Mesenchymal stem cell (in vitro differentiated cells and primary cell): ENCODE measurements around the gene CAMK2A.

Experiments used
- DNase-seq: peaks from one replicate; pipeline ENCODE4 v3.0.0-alpha.2; 2013
- H2AFZ ChIP-seq: one replicate; pipeline ENCODE4 v1.6.1; 2013; ENCODE audit warnings: low read depth, mild to moderate bottlenecking, control low read depth, inconsistent platforms, low read length, moderate library complexity
- H2AK5ac ChIP-seq: 2 replicates; pipeline ENCODE4 v1.6.1; 2013; ENCODE audit warnings: low read length, moderate library complexity, mild to moderate bottlenecking, inconsistent platforms; ENCODE audit not compliant: severe bottlenecking
- H2BK120ac ChIP-seq: one replicate; pipeline ENCODE4 v1.6.1; 2013; ENCODE audit warnings: low read depth, mild to moderate bottlenecking, inconsistent platforms, low read length, moderate library complexity
- H2BK12ac ChIP-seq, 2 experiments: one replicate each; pipeline ENCODE4 v1.6.1; 2013; ENCODE audit warnings: inconsistent platforms in 2 of 2, low read length in 2 of 2, mild to moderate bottlenecking in 2 of 2, moderate library complexity in 2 of 2, control low read depth in 1 of 2
- H2BK15ac ChIP-seq: one replicate; pipeline ENCODE4 v1.6.1; 2013; ENCODE audit warnings: mild to moderate bottlenecking, low read depth, inconsistent platforms; ENCODE audit not compliant: poor library complexity, severe bottlenecking
- H2BK5ac ChIP-seq: 2 replicates; pipeline ENCODE4 v1.6.1; 2013; ENCODE audit warnings: low read depth, mild to moderate bottlenecking, low read length, control low read depth, inconsistent platforms; ENCODE audit not compliant: poor library complexity, severe bottlenecking
- H3K14ac ChIP-seq, 2 experiments: one replicate each; pipeline ENCODE4 v1.6.1; 2013; ENCODE audit warnings: inconsistent platforms in 2 of 2, low read length in 2 of 2, control low read depth in 1 of 2, mild to moderate bottlenecking in 1 of 2, moderate library complexity in 1 of 2
- H3K18ac ChIP-seq, 2 experiments: one replicate each; pipeline ENCODE4 v1.6.1; 2013; ENCODE audit warnings: inconsistent platforms in 2 of 2, low read length in 2 of 2, control low read depth in 1 of 2, low read depth in 1 of 2, mild to moderate bottlenecking in 1 of 2
- H3K23ac ChIP-seq, 2 experiments: one replicate each; pipeline ENCODE4 v1.6.1; 2013; ENCODE audit warnings: inconsistent platforms in 2 of 2, low read length in 2 of 2, mild to moderate bottlenecking in 2 of 2, moderate library complexity in 2 of 2, control low read depth in 1 of 2
- H3K27ac ChIP-seq: 2 replicates; pipeline ENCODE4 v1.5.1; 2013; ENCODE audit warnings: mild to moderate bottlenecking, moderate library complexity, low read length, control low read depth, inconsistent platforms; ENCODE audit not compliant: poor library complexity, severe bottlenecking
- H3K27me3 ChIP-seq, 2 experiments: 2 replicates each; pipeline versions ENCODE4 v1.6.1 to v1.7.0; 2013; ENCODE audit warnings: low read length in 2 of 2, mild to moderate bottlenecking in 2 of 2, moderate library complexity in 2 of 2, control low read depth in 1 of 2, inconsistent platforms in 1 of 2; ENCODE audit not compliant: control insufficient read depth in 1 of 2, insufficient read depth in 1 of 2
- H3K36me3 ChIP-seq, 2 experiments: 2 replicates each; pipeline versions ENCODE4 v1.6.1 to v1.7.0; 2013; ENCODE audit warnings: low read length in 2 of 2, control low read depth in 1 of 2, inconsistent platforms in 1 of 2, low read depth in 1 of 2, mild to moderate bottlenecking in 1 of 2; ENCODE audit not compliant: insufficient read depth in 2 of 2, control insufficient read depth in 1 of 2
- H3K4ac ChIP-seq, 2 experiments: one replicate each; pipeline ENCODE4 v1.6.1; 2013; ENCODE audit warnings: inconsistent platforms in 2 of 2, low read length in 2 of 2, mild to moderate bottlenecking in 2 of 2, moderate library complexity in 2 of 2, control low read depth in 1 of 2, low read depth in 1 of 2
- H3K4me1 ChIP-seq: 2 replicates; pipeline ENCODE4 v1.6.1; 2013; ENCODE audit warnings: low read depth, low read length, control low read depth; ENCODE audit not compliant: control insufficient read depth, insufficient read depth
- H3K4me2 ChIP-seq: 2 replicates; pipeline ENCODE4 v1.6.1; 2013; ENCODE audit warnings: low read length, mild to moderate bottlenecking, inconsistent platforms; ENCODE audit not compliant: poor library complexity, severe bottlenecking
- H3K4me3 ChIP-seq, 2 experiments: 2 replicates each; pipeline versions ENCODE4 v1.5.1 to v1.7.0; 2013; ENCODE audit warnings: low read length in 2 of 2, mild to moderate bottlenecking in 2 of 2, control low read depth in 1 of 2, low read depth in 1 of 2; ENCODE audit not compliant: insufficient read depth in 1 of 2
- H3K79me1 ChIP-seq: replicated peaks from 2 replicates; pipeline ENCODE4 v1.6.1; 2013; ENCODE audit warnings: mild to moderate bottlenecking, control low read depth, low read length, inconsistent platforms; ENCODE audit not compliant: poor library complexity, severe bottlenecking
- H3K9ac ChIP-seq: 2 replicates; pipeline ENCODE4 v1.7.0; 2013; ENCODE audit warnings: mild to moderate bottlenecking, low read length, moderate library complexity
- H3K9me3 ChIP-seq: 2 replicates; pipeline ENCODE4 v1.7.0; 2013; ENCODE audit warnings: mild to moderate bottlenecking, low read length; ENCODE audit not compliant: control insufficient read depth
- H4K8ac ChIP-seq: one replicate; pipeline ENCODE4 v1.6.1; 2013; ENCODE audit warnings: inconsistent platforms, mild to moderate bottlenecking, low read length, moderate library complexity
- H4K91ac ChIP-seq: one replicate; pipeline ENCODE4 v1.6.1; 2013; ENCODE audit warnings: mild to moderate bottlenecking, low read length, inconsistent platforms
- WGBS: methylation state at CpG from one replicate; pipeline ENCODE4 v1.1.7; 2013; ENCODE audit warnings: mixed read lengths; 5-methylcytosine and 5-hydroxymethylcytosine counted together

Gene CAMK2A

GRCh38 chr5:150323092-150323491 lies 33.5 kb upstream of the CAMK2A start:
- no peaks in the 10 kb centered on the region for H3K36me3 ChIP-seq
- no peaks in the 10 kb centered on the region for H3K79me1 ChIP-seq
- DNase-seq: peak; percentile 94
- H3K4me2 ChIP-seq: no peak overlapping the region
- H2BK120ac ChIP-seq: no peak overlapping the region
- H3K14ac ChIP-seq: no peak overlapping the region
- no peaks in the 10 kb centered on the region for H3K27me3 ChIP-seq
- H4K8ac ChIP-seq: no peak overlapping the region
- H2BK12ac ChIP-seq: no peak overlapping the region
- no peak overlapping the region for H2BK5ac ChIP-seq
- no peak overlapping the region for H3K18ac ChIP-seq
- no peaks in the 10 kb centered on the region for H3K9me3 ChIP-seq
- H3K23ac ChIP-seq: no peak overlapping the region
- no peak overlapping the region for H3K4ac ChIP-seq
- H4K91ac ChIP-seq: no peak overlapping the region
- no peak overlapping the region for H3K4me3 ChIP-seq
- no peak overlapping the region for H2BK15ac ChIP-seq
- no peak overlapping the region for H3K27ac ChIP-seq
- H3K9ac ChIP-seq: no peak overlapping the region
- no peak overlapping the region for H2AK5ac ChIP-seq
- H2AFZ ChIP-seq: no peak overlapping the region
- 88% methylated on average over 6 of the region's 6 CpGs for WGBS
- peaks cover 15% of the 10 kb centered on the region for H3K4me1 ChIP-seq

GRCh38 chr5:150322202-150322601 lies 32.6 kb upstream of the CAMK2A start:
- Histone ChIP-seq H4K8ac (no peak overlapping the region), H3K27me3 (no peaks in the 10 kb centered on the region), H3K4me3 (no peak overlapping the region), H3K36me3 (no peaks in the 10 kb centered on the region), H3K4me1 (peaks cover 19% of the 10 kb centered on the region), H3K18ac (no peak overlapping the region), H2AK5ac (no peak overlapping the region), H3K9ac (no peak overlapping the region), H2BK15ac (no peak overlapping the region), H3K79me1 (no peaks in the 10 kb centered on the region), H3K4me2 (no peak overlapping the region), H3K14ac (no peak overlapping the region), H3K9me3 (no peaks in the 10 kb centered on the region), H2BK120ac (no peak overlapping the region), H3K23ac (no peak overlapping the region), H3K4ac (no peak overlapping the region), H4K91ac (no peak overlapping the region), H2BK12ac (no peak overlapping the region), H2AFZ (no peak overlapping the region), H3K27ac (peak overlapping the region; percentile 50), H2BK5ac (no peak overlapping the region)
- DNase-seq: peak; percentile 88

- Histone ChIP-seq H3K4me2 (no peak overlapping the region), H2BK120ac (no peak overlapping the region), H3K27me3 (no peaks in the 10 kb centered on the region), H3K4ac (no peak overlapping the region), H3K4me1 (peaks cover 23% of the 10 kb centered on the region), H3K18ac (no peak overlapping the region), H3K9ac (no peak overlapping the region), H3K27ac (peak overlapping the region; percentile 50), H3K23ac (no peak overlapping the region), H2AFZ (no peak overlapping the region), H3K14ac (no peak overlapping the region), H2BK12ac (no peak overlapping the region), H4K91ac (no peak overlapping the region), H3K9me3 (no peaks in the 10 kb centered on the region), H3K36me3 (no peaks in the 10 kb centered on the region), H2BK5ac (no peak overlapping the region), H3K4me3 (no peak overlapping the region), H2BK15ac (no peak overlapping the region), H2AK5ac (no peak overlapping the region), H4K8ac (no peak overlapping the region), H3K79me1 (no peaks in the 10 kb centered on the region)
- DNase-seq: peak; percentile 66
- WGBS: 100% methylated on average over 1 of the region's 1 CpG
Measured at GRCh38 chr5:150321784-150322183, 32.2 kb upstream of the CAMK2A start.

GRCh38 chr5:150321211-150321610 lies 31.6 kb upstream of the CAMK2A start:
- Histone ChIP-seq H4K91ac (peak overlapping the region; percentile 53), H3K79me1 (no peaks in the 10 kb centered on the region), H3K4ac (no peak overlapping the region), H2BK120ac (no peak overlapping the region), H3K27ac (peak overlapping the region; percentile 4), H3K9ac (no peak overlapping the region), H2AK5ac (peak overlapping the region; percentile 98), H2AFZ (no peak overlapping the region), H3K36me3 (no peaks in the 10 kb centered on the region), H3K4me2 (no peak overlapping the region), H3K9me3 (no peaks in the 10 kb centered on the region), H2BK12ac (peak overlapping the region; percentile 54 to 68), H3K27me3 (no peaks in the 10 kb centered on the region), H3K14ac (no peak overlapping the region), H3K18ac (no peak overlapping the region), H4K8ac (no peak overlapping the region), H3K4me3 (no peak overlapping the region), H3K23ac (no peak overlapping the region), H2BK5ac (peak overlapping the region; percentile 59), H3K4me1 (peaks cover 24% of the 10 kb centered on the region), H2BK15ac (peak overlapping the region; percentile 63)
- 96% methylated on average over 1 of the region's 1 CpG for WGBS
- no peak for DNase-seq
